Stimulated activated CD4-positive, alpha-beta T cell treated with anti-CD3 and anti-CD28 coated beads, Interleukin-15, amount 100 ng/mL, for 1 hour (primary cell): ENCODE measurements around the gene TLE4.

Source experiments
- DNase-seq, 2 donors: peaks; one replicate each; pipeline ENCODE4 v3.0.0-alpha.2; 2020; ENCODE audit warnings: low read depth in 1 of 2, low spot score in 1 of 2

The TLE4 gene

GRCh38 chr9:79684711-79685575, 113.2 kb downstream of the TLE4 start:
- DNase-seq: no peak

DNA sequence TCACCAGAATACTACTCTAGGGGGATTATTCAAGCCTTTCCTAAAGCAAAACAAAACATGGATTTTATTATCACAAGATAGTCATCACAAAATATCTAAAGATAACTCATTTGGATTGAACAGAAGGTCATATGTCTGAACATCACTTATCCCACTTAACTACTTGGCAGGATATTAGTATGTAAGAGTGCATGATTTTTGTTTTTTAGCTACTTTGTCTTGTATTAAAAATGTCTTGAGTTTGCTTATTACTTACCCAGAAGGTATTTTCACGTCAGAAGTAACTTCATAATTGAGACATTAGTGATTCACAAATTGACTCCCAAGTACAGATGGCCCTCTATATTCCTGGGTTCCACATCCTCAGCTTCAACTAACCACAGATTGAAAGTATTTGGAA, 113.8 kb downstream of the TLE4 start:
- no peak for DNase-seq

DNA sequence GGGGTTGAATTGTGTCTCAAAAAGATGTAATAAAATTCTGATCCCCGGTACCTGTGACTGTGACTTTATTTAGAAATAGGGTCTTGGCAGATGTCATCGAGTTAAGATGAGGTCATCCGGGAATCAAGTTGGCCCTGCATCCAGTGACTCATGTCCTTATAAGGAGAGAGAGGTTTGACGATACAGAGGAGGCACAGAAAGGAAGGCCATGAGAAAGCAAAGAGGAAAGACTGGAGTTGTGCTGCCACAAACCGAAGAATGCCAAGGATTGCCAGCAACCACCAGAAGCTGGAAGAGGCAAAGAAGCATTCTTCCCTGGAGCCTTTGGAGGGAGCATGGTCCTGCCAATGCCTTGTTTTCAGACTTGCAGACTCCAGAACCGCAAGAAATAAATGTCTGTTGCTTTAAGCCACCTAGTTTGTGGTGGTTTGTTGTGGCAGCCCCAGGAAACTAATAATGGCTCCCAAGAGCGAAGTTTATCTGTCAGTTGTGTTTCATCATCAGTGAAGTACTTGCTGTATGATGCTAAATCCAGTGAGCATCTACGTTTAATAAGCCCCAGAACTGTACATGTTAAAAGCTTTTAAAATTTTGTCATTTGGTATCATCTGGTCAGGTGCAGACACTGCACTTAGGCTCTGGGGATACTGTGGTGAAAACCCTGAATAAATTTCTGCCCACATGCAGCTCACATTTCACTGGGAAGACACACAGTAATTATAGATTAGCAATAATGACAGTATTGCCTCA, 114.8 kb downstream of the TLE4 start:
- DNase-seq: no peak

DNA sequence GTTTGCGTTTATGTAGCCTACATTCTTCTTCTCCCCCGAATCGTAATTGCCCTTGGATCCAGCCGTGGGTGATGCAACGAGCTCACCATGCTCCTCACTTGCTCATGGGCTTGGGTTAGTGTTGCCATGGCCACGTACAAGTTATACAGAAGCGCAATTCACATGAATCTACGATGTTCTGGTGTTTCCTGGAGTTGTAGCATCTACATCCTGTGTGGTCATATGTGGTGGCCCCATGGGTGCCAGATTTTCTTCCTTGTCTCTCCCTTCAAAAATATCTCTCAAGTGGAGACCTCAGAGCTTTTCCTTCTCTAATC, 115.3 kb downstream of the TLE4 start:
- no peak for DNase-seq

- no peak for DNase-seq
These were observed 116.6 kb downstream of the TLE4 start for GRCh38 chr9:79688363-79688762.

DNA sequence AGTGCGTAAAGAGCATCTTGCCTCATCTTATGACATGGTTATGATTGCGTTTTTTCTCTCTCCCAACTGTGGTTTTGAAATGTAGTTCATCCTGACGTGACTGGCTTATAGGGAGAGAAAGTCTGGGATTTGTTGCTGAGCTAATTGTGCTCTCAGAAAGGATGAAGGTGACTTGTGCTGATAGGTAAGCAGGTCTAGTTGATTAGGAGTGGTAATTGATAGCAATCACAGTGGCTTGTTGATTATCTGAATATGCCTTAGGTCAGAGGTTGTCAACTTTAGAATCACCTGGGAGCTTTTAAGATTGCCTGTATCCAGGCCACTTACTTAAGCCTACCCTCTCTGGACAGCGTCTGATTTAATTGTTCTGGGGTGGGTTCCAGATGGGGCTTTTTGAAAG, 117.8 kb downstream of the TLE4 start:
- no peak for DNase-seq

DNA sequence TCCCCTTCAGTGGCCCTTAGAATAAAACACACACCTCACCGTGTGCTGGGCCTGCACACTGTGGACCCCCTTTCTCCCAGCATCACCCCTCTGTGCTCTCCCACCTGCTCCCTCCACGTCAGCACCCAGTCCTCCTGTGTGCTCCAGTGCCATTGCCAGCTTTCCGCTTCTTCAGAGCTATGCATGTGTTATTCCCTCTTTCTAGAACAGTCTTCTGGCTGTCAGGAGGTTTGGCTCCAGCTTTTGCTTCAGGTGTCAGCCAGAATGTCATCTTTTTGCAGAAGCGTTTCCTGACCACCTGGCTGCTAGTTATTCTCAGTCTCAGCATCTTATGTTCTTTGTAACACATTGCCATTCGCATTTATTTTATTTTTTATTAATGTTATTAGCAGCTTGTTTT, 119.7 kb downstream of the TLE4 start:
- DNase-seq: no peak

DNA sequence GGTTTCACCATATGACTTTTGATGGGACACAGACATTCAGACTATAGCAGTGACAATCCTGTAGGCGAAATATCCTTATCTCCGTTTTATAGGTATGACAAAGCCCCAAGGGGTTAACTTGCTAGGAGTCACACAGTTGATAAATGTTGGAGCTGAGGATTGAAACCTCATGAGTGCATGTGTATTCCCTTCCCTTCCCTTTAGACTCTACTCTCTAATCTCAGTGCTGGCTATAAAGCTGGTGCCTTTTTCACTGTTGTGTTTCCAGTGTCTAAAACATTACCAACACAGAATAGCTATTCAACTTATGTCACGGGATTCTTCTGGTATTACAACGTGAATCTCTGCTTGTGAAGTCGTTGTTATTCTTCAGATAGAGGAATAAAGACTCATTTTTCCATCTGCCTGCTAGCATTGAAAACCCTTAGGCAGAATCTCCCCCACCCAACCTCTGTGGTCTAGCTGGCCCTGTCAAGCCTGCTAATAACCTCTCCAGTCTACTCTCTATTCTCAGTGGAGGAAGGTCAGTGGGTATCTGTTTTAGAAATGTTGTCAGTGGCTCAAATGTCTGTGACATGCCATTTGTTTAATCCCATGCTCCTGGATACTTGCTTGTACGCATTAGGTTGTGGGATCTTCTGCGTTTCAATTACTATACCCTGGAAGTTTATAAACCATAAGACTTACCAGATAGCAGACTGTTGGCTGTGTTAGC, 121.2 kb downstream of the TLE4 start:
- DNase-seq: no peak

- DNase-seq: no peak
These were observed 122.0 kb downstream of the TLE4 start for GRCh38 chr9:79693750-79694149.

- DNase-seq: no peak
These were observed 122.4 kb downstream of the TLE4 start for GRCh38 chr9:79694208-79694607.

GRCh38 chr9:79694676-79695400, 123.1 kb downstream of the TLE4 start:
- DNase-seq: no peak

DNA sequence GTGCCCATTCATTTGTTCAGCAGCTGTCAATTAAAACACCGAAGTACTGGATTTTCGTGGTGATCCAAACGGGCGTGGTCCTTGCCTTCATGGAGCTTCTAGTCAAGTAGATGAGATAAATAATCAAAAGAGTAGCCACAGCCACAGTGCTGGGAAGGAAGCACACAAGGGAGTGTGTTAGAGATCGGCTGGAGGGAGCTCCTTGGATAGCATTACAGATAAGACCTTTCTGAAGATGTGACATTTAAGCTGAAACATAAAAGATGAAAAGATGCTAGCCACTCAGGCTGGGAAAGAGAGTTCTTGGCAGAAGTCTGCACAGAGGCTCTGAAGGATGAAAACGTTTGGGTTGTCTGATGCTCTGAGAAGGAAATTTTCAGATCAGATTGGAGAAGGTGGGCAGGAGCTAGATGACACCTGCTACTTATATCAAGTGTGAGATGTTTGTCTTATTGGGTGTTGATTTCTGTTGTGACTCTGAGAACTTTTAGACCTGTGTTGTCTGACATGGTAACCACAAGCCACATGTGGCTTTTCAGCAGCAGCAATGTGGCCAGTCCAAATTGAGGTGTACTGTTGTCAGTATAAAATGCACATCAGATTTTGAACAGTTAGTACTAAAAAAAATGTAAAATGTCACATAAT, 123.9 kb downstream of the TLE4 start:
- no peak for DNase-seq

DNA sequence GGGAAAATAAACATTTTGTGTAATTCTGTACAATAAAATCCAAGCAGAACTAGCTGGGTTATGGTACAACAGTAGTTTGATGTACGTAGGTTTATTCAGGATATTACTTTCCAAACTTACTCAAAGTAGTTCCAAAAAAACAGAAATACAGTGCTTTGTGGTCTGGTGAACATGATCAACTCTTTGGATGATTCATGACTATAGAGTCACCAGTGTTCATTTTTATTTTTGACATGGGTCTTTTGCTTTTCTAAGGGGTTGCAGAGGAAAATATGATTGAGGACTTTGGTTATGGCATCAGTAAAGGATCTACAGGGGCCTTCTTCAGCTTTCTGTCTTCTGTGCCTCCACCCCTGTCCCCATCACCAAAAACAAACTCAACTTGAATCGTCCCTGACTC, 127.2 kb downstream of the TLE4 start:
- no peak for DNase-seq

DNA sequence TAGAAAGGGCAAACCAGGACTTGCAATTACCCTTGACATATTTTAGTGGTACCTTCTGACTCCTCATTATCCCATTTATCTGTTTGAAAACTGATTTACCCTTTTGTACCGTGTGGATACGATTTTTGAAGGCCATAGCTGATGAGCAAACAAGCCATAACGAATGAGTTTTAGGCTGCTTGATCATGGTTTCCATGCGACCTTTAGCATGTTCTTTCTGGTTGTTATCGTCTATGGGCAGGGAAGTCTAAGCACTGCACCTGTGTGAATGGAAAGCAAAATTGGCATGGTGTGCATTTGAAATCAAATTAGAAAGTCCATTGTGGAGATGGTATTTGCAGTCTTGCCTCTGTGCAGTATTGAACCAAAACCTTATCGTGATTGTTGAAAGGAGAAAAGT, 127.7 kb downstream of the TLE4 start:
- DNase-seq: no peak

DNA sequence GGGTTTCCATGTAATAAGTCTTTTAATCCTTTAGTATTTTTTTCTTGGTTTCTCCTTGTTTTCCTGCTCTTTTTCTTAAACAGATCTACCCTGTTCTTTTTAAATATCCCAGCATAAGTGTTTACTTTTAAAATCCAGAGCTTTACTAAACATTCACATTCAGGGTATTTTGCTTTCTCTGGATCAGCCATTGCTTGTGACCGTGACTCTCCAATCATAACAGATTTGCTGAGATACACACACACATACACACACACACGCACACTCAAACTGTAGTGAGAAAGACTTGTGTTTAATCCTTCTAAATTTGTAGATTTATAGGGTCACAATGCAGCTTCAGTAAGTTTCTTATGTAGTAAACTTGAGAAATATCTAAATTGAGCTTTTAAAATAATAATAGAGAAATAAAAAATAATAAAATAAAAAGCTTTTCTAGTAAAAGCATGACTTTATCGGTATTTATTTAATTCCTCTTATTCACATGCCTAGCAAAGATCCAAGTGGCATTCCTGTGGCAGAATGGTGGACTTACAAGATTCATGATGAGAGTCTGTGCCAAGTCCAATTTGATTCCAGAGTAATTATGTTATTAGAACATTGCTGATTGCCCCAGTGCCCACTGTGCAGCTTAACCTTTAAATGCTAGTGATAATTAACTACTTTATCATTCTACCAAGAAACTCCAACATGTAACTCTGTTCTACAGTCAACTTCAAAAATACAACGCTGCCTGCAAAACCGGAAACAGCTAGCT, 129.0 kb downstream of the TLE4 start:
- no peak for DNase-seq

- no peak for DNase-seq
These were observed 129.9 kb downstream of the TLE4 start for GRCh38 chr9:79701651-79702050.

GRCh38 chr9:79705704-79706103, 133.9 kb downstream of the TLE4 start:
- no peak for DNase-seq

DNA sequence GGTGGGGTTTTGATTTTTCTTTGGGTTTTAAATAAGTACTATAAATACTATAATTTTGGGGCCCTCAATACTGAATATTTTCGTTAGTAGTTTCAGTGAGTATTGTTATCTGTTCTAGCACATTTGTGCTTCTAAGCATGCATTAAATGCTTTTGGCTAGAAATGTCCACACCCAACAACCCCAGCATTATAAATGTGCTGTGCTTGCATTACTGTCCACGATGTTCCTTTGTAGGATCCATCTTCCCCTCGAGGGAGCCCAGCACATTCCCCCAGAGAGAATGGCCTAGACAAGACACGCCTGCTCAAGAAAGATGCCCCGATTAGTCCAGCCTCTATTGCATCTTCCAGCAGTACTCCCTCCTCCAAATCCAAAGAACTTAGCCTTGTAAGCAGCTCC, 134.7 kb downstream of the TLE4 start:
- DNase-seq: no peak

DNA sequence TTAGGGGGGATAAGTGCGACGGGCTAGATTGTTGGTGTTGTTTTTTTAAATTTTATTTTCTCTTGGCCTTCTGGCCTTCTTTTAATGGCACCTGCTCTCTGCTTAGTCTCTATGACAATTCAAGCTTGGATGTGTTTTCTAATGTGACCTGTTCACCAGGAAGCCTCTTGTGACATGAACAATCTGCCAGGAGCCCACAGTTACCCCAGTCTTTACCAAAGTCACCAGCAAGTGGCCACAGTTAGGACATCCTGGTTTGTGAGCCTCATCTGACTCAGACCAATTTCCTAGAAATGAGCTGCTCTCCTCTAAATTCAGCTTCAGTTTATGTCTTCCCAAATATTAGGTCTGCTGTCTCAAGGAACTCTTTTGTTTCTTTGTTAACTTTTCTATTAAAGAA, 135.8 kb downstream of the TLE4 start:
- DNase-seq: no peak

DNA sequence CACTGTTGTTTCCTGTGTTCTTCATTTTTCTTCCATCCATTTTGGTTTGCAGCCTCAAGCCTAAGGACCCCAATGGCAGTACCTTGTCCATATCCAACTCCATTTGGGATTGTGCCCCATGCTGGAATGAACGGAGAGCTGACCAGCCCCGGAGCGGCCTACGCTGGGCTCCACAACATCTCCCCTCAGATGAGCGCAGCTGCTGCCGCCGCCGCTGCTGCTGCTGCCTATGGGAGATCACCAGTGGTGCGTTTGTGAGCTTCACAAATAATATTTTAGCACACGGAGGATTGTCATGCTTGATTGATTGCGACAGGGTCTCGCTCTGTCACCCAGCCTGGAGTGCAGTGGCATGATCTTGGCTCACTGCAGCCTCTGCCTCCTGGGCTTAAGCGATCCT, 136.8 kb downstream of the TLE4 start:
- no peak for DNase-seq
